Psoas muscle (tissue), 8 donors: ENCODE measurements around the gene WDR26. TPM values are rescaled to one million over a fixed set of nuclear protein-coding genes. Genes with fewer than 3 reads are reported as not detected.
A peak's percentile ranks its signal among the peaks of the same experiment; 100 is the strongest.

Experiments used
- ATAC-seq, 4 donors: fragments of 200-7000 bp; cut with Tn5 transposase; one replicate each; pipeline ENCODE4 v1.9.1; 2020; ENCODE audit warnings: moderate library complexity in 3 of 4, mild to moderate bottlenecking in 2 of 4
- DNase-seq, 2 donors: peaks; one replicate each; pipeline ENCODE4 v3.0.0-alpha.2; 2020
- H3K27ac ChIP-seq: fragments of 200-600 bp; one replicate; pipeline ENCODE4 v1.8.0; 2022
- H3K27me3 ChIP-seq, 3 donors: fragments of 200-600 bp in 1 of 3; one replicate each; pipeline versions ENCODE4 v1.6.1 to v1.8.0; 2013 to 2022; ENCODE audit warnings: low read length in 2 of 3, mild to moderate bottlenecking in 2 of 3, moderate library complexity in 1 of 3; ENCODE audit not compliant: insufficient read depth in 3 of 3
- H3K36me3 ChIP-seq, 2 donors: fragments of 200-600 bp in 1 of 2; one replicate each; pipeline versions ENCODE4 v1.6.1 to v1.8.0; 2013 to 2022; ENCODE audit warnings: low read depth in 1 of 2, mild to moderate bottlenecking in 1 of 2, moderate library complexity in 1 of 2; ENCODE audit not compliant: insufficient read depth in 1 of 2
- H3K4me1 ChIP-seq: fragments of 200-600 bp; one replicate; pipeline ENCODE4 v1.8.0; 2022
- H3K4me3 ChIP-seq: fragments of 200-600 bp; one replicate; pipeline ENCODE4 v1.8.0; 2022; ENCODE audit warnings: mild to moderate bottlenecking
- H3K9me3 ChIP-seq: fragments of 200-600 bp; one replicate; pipeline ENCODE4 v1.8.0; 2022
- CTCF ChIP-seq: fragments of 200-600 bp; IDR thresholded peaks from one replicate; pipeline ENCODE4 v1.8.0; 2022; ENCODE audit warnings: antibody characterized with exemption
- WGBS, 3 donors: extraction: QIAGEN DNeasy Blood & Tissue Kit; methylation state at CpG; one replicate each; pipeline versions ENCODE4 v1.1.6 to v1.1.7; 2013; 5-methylcytosine and 5-hydroxymethylcytosine counted together
- intact Hi-C, 2 donors: fragments of 100-400 bp; cut with DNase I; formaldehyde crosslinking; loops; one replicate each; pipeline versions ENCODE4 v1.11.0 to v1.14.2; 2022
- polyA plus RNA-seq, 3 donors: library from polyadenylated mRNA; stranded (reverse); fragments of 200-250 nt; gene quantifications; one replicate each; pipeline ENCODE4 v1.2.3, GENCODE V29; 2013
- total RNA-seq, 4 donors: library from RNA; stranded (reverse); fragmentation: NEBNext Ultra II Directional in 2 of 4; extraction: Animal tissue kit (Norgen Biotek cat#: 25700) in 2 of 4; gene quantifications; one replicate each; pipeline versions ENCODE4 v1.2.1 to v1.2.4, GENCODE V29; 2021 to 2023
- donor health status: healthy with polysubstance abuse.
- donor health status: DM: no; HTN: no; CAD: no; lungs with moderate emphysema.
- donor health status: Bipolar disorder and iron deficiency.
- donor health status: healthy.
- donor health status: DM: yes; HTN: yes; CAD: no.
- donor health status: DM: no; HTN: no; CAD: no.
- donor health status: DM: no; HTN: no; CAD: no.
- donor health status: DM: yes; HTN: yes; CAD: no.

Gene WDR26
- total and polyA plus RNA-seq, 7 donors: 29.1 to 114 (median 82.4) TPM

DNA sequence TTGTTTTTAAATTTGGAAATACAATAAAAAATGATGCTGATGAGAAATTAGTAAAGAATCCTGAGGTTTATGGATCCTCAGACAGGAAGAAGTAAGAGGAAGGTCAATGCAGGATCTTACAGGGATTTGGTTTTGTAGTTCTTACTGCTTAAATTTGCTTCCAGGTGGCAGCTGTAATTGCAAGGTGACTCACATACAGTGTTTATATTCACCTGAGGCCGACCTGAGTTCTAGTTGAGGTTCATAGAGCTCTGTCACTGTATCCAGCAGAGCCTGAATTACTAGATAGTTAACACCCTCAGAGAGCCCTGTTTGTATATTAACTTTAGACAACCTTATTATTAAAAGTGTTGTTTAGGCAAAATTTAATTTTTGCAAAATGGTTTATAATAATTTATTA lies 1.4 kb upstream of the WDR26 start:
- 79 to 95% (median 82%) methylated on average over 1 of the region's 1 CpG for WGBS, 3 donors
- TF ChIP-seq CTCF: no peak
- Histone ChIP-seq H3K36me3 (peaks cover 0 to 21% of the 10 kb centered on the region in 2 donors), H3K27me3 (no peaks in the 10 kb centered on the region), H3K27ac (peak overlapping the region; percentile 96), H3K4me1 (peaks cover 23% of the 10 kb centered on the region), H3K4me3 (peak overlapping the region; percentile 85), H3K9me3 (no peaks in the 10 kb centered on the region)
- intact Hi-C loops: loop anchor here in 1 of 2 donors (2.0 kb wide), 1 partner anchor 19 kb away; no protein-coding TSS in a partner anchor
- DNase-seq (no peak), ATAC-seq (no peak)

DNA sequence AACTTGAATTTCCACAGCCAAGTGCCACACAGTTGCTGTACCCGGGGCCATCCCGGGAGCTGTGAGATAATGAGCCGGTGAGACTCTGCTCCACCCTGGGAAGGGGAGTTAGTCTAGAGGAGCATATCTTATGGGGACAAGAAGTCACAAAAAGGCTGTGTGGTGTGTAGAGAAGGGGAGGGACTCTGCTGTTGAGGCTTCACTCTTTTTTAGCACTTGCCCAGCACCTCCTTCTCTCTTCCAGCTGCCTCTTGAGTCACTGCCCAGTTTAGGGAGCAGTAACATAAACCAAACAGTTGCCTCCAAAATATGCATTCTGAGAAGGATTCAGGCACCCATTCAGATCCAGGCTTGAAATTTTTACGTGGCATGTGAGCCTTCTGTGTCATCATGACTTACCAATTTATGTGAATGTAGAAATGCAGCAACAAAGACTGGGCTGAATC lies 744 bp upstream of the WDR26 start:
- Histone ChIP-seq H3K9me3 (no peaks in the 10 kb centered on the region), H3K27me3 (no peaks in the 10 kb centered on the region), H3K27ac (peak overlapping the region; percentile 96), H3K4me3 (peak overlapping the region; percentile 85), H3K4me1 (peaks cover 30% of the 10 kb centered on the region), H3K36me3 (peaks cover 0 to 23% of the 10 kb centered on the region in 2 donors)
- DNase-seq: no peak
- intact Hi-C loops: loop anchor here in 1 of 2 donors (2.0 kb wide), 1 partner anchor 19 kb away; no protein-coding TSS in a partner anchor
- no peak for TF ChIP-seq CTCF
- 1 to 2% (median 2%) methylated on average over 4 of the region's 4 CpGs for WGBS, 3 donors
- ATAC-seq: peak; percentile 61 to 77 (median 68)

- TF ChIP-seq CTCF: no peak
- Histone ChIP-seq H3K27me3 (no peaks in the 10 kb centered on the region), H3K27ac (peak overlapping the region; percentile 96), H3K9me3 (no peaks in the 10 kb centered on the region), H3K4me3 (peak overlapping the region; percentile 85), H3K4me1 (peaks cover 43% of the 10 kb centered on the region), H3K36me3 (peaks cover 0 to 24% of the 10 kb centered on the region in 2 donors)
- intact Hi-C loops: loop anchor here in 1 of 2 donors (2.0 kb wide), 1 partner anchor 21 kb away; no protein-coding TSS in a partner anchor
- peak; percentile 29 to 49 (median 32) for ATAC-seq
- WGBS, 3 donors: 1 to 2% (median 1%) methylated on average over 39 to 67 of the region's 88 CpGs
- DNase-seq: peak; percentile 44 to 78
These were observed 610 bp downstream of the WDR26 start for GRCh38 chr1:224433701-224434672.

- Histone ChIP-seq H3K4me1 (peaks cover 43% of the 10 kb centered on the region), H3K27ac (peak overlapping the region; percentile 96), H3K27me3 (no peaks in the 10 kb centered on the region), H3K9me3 (no peaks in the 10 kb centered on the region), H3K4me3 (peak overlapping the region; percentile 85), H3K36me3 (peaks cover 0 to 30% of the 10 kb centered on the region in 2 donors)
- 0 to 1% (median 1%) methylated on average over 19 of the region's 19 CpGs for WGBS, 3 donors
- no peak for TF ChIP-seq CTCF
- intact Hi-C loops: no loop called here
- peak; percentile 1 to 23 (median 12) for ATAC-seq
- no peak for DNase-seq
These were observed 1.4 kb downstream of the WDR26 start for GRCh38 chr1:224433041-224433691.
